Activated effector memory CD4-positive, alpha-beta T cell treated with anti-CD3 and anti-CD28 coated beads, Interleukin-2, amount 50 U/mL, for 16 hours (primary cell): ENCODE data around the gene JCAD.
"Not testable (repeated sequence)": the region's sequence is repeated elsewhere in the genome, so short reads cannot be mapped to it uniquely, and the experiment has no call there.

Source experiments
- DNase-seq: peaks from one replicate; pipeline ENCODE4 v3.0.0-alpha.2; 2020

JCAD gene

DNA sequence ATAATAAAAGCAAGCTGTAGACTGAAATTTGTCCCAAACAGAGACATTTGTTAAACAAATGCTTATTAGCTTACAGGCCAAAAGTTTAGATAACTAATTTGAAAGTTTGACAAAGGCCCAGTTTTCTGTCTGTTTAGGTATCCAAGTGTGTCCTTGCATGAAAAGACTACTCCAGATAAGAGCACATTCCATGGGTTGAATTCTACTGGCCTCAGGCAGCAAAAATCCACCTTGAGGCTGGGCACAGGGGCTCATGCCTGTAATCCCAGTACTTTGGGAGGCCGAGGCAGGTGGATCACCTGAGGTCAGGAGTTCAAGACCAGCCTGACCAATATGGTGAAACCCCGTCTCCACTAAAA is 80.0 kb downstream of the JCAD start:
- DNase-seq, result not testable (repeated sequence)

DNA sequence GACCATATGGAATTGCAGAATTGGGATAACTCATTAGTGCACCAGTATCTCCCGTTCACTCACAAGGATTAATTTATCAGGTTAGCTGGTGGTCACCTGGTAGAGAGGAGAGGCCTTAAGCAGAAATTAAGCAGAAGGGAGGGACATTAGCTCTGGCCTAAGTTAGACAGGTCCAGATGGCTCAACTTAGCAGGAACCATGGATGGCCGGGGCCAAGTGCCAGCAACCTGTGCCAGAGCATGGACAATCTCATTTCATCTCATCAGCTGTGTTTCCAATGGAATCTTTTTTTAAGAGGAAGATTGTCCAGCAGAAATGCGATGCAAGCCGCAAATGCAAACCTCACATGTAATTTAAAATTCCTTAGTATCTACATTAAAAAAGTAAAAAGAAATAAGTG is 82.2 kb downstream of the JCAD start:
- DNase-seq, result no peak

DNA sequence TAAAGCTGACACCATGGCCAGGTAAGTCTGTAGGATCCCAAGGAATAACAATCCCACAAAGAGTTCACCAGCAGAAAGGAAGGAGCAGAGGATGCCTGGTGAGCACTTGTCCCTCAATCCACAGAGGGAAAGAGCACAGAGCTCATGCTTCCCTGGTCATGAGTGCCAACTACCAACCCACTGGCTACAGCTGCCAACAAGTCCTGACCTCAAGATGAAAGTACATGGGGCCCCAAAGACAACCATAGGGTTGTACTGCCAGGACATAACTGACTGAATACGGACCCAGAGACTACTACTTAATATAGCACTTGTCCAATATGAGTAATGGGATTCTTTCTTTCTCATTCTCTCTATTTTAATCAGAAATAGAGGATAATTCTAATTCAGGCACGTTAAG is 83.3 kb downstream of the JCAD start:
- no peak for DNase-seq

DNA sequence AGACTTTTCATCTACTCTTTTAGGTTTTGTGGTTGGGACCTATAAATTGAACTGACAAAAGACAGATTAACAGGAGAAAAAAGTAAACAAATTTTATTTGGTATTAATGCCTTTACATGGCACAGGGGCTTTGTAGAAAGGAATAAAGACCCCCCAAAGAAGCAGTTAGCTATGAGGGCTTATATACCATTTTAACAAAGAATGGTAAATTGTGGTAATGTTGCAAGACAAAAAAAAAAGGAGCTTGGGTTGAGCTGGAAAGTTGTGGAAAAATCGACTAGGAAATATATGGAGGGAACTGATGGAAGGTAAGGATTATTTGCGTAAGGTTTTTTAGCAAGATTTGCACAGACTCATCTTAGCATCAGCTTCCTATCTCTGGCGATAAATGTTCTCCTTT is 84.6 kb downstream of the JCAD start:
- no peak for DNase-seq

DNA sequence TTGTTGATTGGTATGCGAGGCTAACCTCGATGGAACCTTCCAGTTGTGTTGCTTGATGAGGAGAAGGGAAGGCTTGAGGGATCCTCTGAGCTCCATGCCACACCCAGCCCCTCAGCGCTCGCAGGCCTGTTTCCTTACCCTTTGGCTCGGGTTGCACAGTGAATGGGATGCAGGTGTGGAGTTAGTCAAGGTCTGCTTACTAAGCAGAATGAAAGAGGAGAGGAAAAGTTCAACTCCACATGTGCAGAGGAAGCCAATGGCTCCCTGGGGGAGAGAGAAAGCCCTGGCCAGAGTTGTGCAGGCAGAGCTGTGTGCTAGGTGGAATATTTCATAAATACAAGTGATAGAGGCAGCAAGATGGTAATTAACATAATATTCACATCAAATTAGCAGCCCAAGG is 85.5 kb downstream of the JCAD start:
- no peak for DNase-seq

DNA sequence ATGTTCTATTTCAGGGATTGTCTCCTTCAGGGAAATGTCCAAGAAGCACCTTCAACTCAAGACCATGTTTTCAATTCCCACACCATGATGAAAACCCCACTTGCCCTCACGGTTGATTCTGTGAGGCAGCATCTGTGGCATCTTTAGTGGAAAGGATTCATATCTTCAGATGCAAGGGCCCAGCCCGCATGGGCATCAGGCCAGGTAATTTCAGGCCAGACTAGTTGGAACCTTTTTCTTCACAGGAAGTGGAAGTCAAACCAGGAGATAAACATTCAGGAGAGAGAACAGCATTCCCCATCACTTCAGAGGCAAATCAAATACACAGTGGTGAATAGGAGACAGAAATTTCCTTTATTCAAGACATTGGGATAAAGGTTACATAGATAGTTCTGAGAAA is 88.8 kb downstream of the JCAD start:
- DNase-seq, result no peak

DNA sequence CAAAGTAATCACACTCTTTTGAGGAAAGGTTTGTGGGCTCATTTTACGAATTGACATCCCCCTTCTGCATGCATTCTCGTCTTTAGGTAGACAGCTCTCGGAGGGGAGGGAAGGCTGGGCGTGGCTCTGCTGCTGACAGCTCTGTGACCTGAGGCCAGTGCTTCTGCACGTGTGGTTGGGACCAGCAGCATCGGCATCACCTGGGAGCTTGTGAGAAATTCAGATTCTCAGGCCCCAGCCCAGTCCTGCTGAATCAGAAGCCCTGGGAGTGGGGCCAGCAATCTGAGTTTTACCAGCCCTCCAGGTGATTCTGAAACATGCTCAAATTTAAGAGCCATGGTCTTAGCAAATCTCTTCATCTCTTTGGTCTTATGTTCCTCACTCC is 89.4 kb downstream of the JCAD start:
- no peak for DNase-seq

DNA sequence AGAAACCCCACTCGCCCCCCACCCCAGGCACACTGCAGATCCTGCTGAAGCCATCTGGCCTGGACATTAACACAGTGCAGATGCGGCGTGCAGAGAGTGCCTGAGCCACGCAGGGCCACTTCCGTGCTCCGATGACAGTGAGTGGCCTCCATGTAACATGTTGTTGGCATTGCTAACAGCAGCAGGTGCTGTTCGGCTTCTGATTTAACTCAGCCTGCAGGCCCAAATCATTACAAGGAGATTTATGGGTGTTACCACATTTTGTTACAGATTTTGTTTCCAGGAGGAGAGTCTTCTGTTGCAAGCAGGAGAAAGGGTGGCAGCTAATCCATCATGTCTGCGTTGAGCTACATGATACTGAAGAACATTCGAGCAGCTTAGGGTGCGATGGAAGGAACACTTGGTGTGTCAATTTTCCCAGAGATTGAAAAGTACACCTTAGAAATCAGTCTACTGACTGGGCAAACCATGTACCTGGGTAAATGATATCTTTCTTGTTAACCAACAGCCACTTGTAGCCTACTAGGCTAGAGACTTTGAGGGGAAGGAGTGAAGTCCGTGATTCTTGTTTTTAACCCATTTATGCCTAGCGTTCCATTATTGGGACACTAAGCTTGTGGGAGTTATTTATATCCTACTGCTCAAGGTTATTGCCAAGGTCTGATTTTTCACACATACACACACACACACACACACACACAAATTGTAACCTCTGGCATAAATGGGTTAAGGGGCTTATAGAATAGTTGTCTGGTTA is 90.0 kb downstream of the JCAD start:
- no peak for DNase-seq

DNA sequence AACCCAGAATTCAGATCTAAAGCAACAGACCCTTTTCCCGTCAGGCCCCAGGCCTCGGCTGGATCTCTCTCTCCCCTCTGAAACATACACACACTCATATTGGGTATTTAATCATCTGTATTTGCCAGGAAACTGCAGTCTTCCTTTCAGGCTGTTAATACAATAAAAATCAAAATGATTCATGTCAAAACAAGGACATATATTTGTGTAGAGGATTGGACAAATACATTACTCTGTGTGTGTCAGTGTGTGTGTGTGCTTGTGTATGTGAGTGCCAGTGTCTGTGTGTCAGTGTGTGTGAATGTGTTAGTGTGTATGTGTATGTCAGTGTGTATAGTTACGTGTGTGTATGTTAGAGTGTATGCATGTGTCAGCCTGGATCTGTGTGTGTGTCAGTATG is 90.8 kb downstream of the JCAD start:
- DNase-seq, result no peak

DNA sequence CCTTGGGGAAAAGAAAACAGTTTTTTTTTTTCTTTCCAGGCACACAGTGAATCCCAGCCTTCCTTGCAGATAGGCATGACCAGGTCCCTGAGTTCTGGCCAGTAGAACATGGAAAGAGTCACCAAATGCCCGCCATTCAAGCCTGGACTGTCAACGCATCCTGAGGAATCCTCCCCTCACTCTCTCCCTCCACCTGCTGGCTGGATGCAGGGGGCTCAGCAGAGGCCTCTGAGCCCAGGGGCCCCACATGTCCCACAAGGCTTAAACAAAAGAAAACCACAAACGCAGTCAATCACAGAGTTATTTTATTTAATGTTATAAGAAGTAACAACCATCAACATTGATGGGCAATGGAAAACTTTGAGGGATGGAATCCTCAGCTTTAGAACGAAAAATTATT is 93.1 kb downstream of the JCAD start:
- DNase-seq, result no peak
